ENCODE results near the gene UAP1L1. TPM values are rescaled to one million over a fixed set of nuclear protein-coding genes. Genes with fewer than 3 reads are reported as not detected.

Gene UAP1L1
- total RNA-seq, 3 donors from 2014 or later, result 10.5 to 13.6 (median 12.8) TPM

- no peak for TF ChIP-seq CTCF (IDR thresholded peaks at IDR 0.05)
- no peak overlapping the region for H3K4me3 ChIP-seq
- ATAC-seq (no peak), DNase-seq (no peak)
- H3K4me1 ChIP-seq (ENCODE audit: low read depth), result peaks cover 16% of the 10 kb centered on the region
- H3K9me3 ChIP-seq, result no peaks in the 10 kb centered on the region
- intact Hi-C loops (cut with DNase I, micrococcal nuclease), result no loop called here
- no peaks in the 10 kb centered on the region for H3K36me3 ChIP-seq (ENCODE audit: low read depth)
Observed at GRCh38 chr9:137038916-137039315, 38.4 kb upstream of the UAP1L1 start.

GRCh38 chr9:137039611-137040366, 37.5 kb upstream of the UAP1L1 start:
- TF ChIP-seq CTCF (IDR thresholded peaks at IDR 0.05), result no peak
- no peak overlapping the region for H3K4me3 ChIP-seq
- H3K36me3 ChIP-seq (ENCODE audit: low read depth), result no peaks in the 10 kb centered on the region
- ATAC-seq (no peak), DNase-seq (no peak)
- intact Hi-C loops (cut with DNase I, micrococcal nuclease), result no loop called here
- peaks cover 19% of the 10 kb centered on the region for H3K4me1 ChIP-seq (ENCODE audit: low read depth)
- H3K9me3 ChIP-seq, result no peaks in the 10 kb centered on the region

- no peak for TF ChIP-seq CTCF (IDR thresholded peaks at IDR 0.05)
- DNase-seq (no peak), ATAC-seq (no peak)
- Histone ChIP-seq H3K4me1 (ENCODE audit: low read depth) (peaks cover 18% of the 10 kb centered on the region), H3K36me3 (ENCODE audit: low read depth) (no peaks in the 10 kb centered on the region), H3K9me3 (no peaks in the 10 kb centered on the region), H3K4me3 (no peak overlapping the region)
- intact Hi-C loops (cut with DNase I, micrococcal nuclease), result no loop called here
Observed at GRCh38 chr9:137040568-137040967, 36.7 kb upstream of the UAP1L1 start.

- H3K36me3 ChIP-seq (ENCODE audit: low read depth), result no peaks in the 10 kb centered on the region
- intact Hi-C loops (cut with DNase I, micrococcal nuclease), result no loop called here
- H3K4me1 ChIP-seq (ENCODE audit: low read depth), result peaks cover 20% of the 10 kb centered on the region
- peak in 1 of 3 donors; percentile 6 for DNase-seq
- H3K4me3 ChIP-seq, result no peak overlapping the region
- TF ChIP-seq CTCF (IDR thresholded peaks at IDR 0.05), result no peak
- H3K9me3 ChIP-seq, result no peaks in the 10 kb centered on the region
- ATAC-seq, result no peak
Observed at GRCh38 chr9:137041124-137041523, 36.2 kb upstream of the UAP1L1 start.

- ATAC-seq (no peak), DNase-seq (no peak)
- H3K36me3 ChIP-seq (ENCODE audit: low read depth), result no peaks in the 10 kb centered on the region
- H3K4me1 ChIP-seq (ENCODE audit: low read depth), result peaks cover 24% of the 10 kb centered on the region
- TF ChIP-seq CTCF (IDR thresholded peaks at IDR 0.05), result no peak
- no peaks in the 10 kb centered on the region for H3K9me3 ChIP-seq
- intact Hi-C loops (cut with DNase I, micrococcal nuclease), result no loop called here
- no peak overlapping the region for H3K4me3 ChIP-seq
Observed at GRCh38 chr9:137042751-137043727, 34.3 kb upstream of the UAP1L1 start.
